PC-9 (cell line): ENCODE results near the gene IFT88.

Experiments
- CTCF ChIP-seq: fragments of 200-600 bp; sonication (generic); conservative IDR thresholded peaks from 2 replicates; pipeline ENCODE4 v1.6.1; 2017; ENCODE audit warnings: mixed run types, antibody characterized with exemption, mild to moderate bottlenecking, moderate library complexity
- EZH2 ChIP-seq: fragments of 200-600 bp; sonication (generic); IDR thresholded peaks from 2 replicates; pipeline ENCODE4 v1.8.0; 2017; ENCODE audit warnings: antibody characterized with exemption, low read depth

GRCh38 chr13:20652946-20653345, 86.0 kb downstream of the IFT88 start:
- TF ChIP-seq CTCF (no peak), EZH2 (no peak)
